Measurements from ENCODE around the gene CUEDC2.
"Not testable (repeated sequence)": the region's sequence is repeated elsewhere in the genome, so short reads cannot be mapped to it uniquely, and the experiment has no call there.

CUEDC2 gene

GRCh38 chr10:102454662-102455487, 22.5 kb upstream of the CUEDC2 start:
- DNase-seq = not testable (repeated sequence)

GRCh38 chr10:102453502-102453901, 21.1 kb upstream of the CUEDC2 start:
- DNase-seq = no peak

GRCh38 chr10:102452672-102453340, 20.4 kb upstream of the CUEDC2 start:
- DNase-seq = no peak

GRCh38 chr10:102451105-102451969, 19.0 kb upstream of the CUEDC2 start, which contains the start of gene C10orf95:
Gene C10orf95, minus strand, starts transcription at chr10:102451543. Its CDS starts 450 bp downstream, at chr10:102451093.
- no peak for DNase-seq

DNA sequence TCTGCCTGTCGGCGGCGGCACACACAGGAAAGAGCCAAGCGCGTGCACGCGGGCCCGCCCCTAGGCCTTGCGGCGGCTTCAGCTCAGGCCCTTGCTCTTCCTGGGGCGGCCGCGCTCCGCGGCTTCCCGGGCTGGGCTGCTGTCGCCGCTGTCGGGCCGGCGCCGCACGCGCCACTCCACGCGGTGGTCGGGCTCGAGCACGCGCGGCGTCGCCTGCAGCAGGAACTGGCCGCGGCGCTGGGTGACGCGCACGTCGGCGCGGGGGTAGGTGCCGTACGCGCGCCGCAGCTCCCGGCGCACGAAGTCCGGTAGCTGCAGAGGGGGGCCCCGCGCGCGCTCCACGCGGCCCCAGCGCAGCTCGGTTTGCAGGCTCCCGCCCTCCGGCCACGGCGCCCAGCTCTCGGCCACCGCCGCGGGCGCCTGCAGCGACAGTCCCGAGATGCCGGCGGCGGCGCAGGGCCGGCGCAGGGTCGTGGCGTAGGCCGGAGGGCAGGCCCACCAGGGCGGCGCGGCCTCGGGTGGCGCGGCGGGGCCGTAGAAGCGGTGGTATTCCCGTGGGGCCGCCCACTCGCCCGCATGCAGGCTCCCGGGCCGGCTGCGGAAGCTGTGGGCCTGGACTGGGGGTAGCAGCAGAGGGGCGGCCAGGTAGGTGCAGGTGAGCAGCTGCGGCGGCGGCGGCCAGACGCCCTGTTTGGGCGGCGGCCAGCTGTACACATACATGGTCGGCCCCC, 18.2 kb upstream of the CUEDC2 start:
- peak; percentile 77 for DNase-seq

GRCh38 chr10:102450124-102450373, 17.7 kb upstream of the CUEDC2 start:
- no peak for DNase-seq

- DNase-seq = peak; percentile 80
Observed at GRCh38 chr10:102449321-102450123, 17.1 kb upstream of the CUEDC2 start.

GRCh38 chr10:102444851-102445250, 12.5 kb upstream of the CUEDC2 start:
- no peak for DNase-seq

DNA sequence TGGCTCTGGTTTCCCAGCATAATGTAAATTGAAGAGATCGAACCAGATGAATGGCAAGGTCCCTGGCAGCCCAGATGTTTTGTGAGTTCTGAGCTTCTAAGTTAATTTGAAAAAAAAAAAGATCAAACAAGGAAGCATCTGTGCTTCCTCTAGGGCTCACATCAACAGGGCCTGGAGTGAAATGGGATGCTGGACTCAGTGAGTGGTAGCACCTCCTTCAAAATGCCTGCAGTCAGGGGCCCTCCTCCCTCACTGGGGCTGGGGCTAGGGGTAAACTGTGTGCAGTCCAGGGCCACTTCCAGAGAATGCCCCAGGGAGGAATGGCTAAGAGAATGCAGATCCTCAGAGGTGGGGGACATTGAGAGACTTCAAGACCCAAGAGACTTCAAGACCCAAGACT, 6.0 kb upstream of the CUEDC2 start:
- DNase-seq = peak; percentile 4

GRCh38 chr10:102437515-102437914, 5.1 kb upstream of the CUEDC2 start:
- no peak for DNase-seq

- no peak for DNase-seq
Observed at GRCh38 chr10:102436312-102436711, 3.9 kb upstream of the CUEDC2 start.

DNA sequence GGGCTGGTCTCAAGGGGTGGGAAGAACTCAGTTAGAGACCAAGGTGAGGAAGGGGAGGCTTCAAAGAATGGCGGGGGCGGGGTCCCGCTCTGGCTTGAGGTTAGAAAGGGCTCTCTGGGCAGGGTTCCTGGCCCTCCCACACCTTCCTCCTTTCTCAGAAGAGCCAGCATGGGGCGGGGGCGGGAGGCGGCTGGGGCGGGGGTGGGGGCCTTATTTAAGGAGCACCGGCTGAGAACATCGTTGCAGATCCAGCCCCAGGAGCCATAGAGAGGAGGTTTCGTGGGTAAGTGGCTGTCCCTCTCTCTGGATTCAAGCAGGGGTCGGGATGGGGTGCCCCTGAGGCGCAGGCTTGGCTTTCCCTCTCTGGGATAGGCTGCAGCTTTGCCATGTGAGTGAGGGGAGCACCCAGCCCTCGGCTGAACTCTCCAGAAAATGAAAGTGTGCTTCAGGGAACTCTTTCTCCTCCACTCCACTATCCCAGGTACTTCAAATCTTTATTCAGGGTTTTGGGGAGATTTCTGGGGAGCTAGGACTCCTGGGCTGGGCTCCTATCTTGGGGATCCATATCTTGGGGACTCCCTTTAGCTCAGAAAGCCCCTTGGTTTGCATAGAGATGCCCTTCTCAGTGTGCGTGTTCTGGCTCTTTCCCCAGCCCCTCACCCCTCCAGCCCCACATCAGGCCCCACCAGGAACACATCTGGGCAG, 3.3 kb upstream of the CUEDC2 start:
- no peak for DNase-seq

GRCh38 chr10:102435133-102435497, 2.7 kb upstream of the CUEDC2 start:
- DNase-seq = no peak

DNA sequence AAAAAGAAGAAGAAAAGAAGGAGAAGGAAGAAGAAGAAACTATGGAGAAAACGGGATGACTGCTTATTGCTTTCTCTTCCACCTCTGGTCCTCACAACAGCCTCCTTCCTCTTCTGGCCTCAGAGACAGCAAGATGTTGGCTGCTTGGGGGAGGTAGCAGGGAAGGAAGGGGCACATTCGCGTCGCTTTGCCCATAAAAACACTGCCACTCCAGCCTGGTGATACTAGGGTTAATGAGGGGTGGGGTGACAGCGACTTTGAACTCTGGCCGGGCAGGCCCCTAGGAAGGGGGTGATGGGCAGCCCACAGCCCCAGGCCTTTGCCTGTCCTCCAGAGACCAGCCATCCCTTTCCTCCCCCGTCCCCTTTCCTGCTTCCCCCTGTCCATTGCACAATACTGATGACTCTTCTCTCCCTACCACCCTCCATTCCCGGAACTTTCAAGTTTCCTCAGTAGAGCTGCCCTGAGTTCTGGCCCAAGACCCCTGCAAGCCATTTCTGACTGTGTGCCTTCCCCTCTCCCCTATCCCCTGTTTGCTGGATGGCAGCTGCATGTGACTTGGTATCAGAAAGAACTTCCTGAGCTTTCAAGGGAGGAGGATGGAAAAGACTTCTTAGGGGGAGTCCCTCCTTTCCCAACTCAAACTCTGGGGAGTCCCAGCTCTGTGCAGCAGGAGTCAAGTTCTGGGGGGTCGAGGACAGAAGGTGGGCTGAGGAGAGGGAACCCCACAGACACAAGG, 2.2 kb upstream of the CUEDC2 start:
- DNase-seq = no peak

DNA sequence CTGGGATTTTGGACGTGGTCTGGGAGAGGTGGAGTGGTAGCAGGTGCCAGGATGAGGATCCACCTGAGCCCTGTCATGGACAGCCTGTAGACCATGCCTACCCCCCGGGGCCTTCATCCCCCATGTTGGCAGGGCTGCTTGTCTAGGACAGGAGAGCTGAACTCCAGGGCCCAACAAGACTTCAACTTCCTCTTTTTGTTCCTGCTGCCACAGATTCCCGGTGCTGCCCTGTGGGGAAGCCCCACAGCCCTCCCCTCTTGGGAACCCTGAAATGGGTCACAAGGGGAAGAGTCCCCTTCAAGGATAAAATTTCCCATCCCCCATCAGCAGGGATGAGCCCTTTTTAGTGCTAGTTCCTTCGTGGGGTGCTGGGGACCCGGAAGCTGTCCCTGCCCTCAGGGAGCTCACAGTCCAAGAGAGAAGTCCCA, 1.3 kb upstream of the CUEDC2 start:
- DNase-seq = no peak

DNA sequence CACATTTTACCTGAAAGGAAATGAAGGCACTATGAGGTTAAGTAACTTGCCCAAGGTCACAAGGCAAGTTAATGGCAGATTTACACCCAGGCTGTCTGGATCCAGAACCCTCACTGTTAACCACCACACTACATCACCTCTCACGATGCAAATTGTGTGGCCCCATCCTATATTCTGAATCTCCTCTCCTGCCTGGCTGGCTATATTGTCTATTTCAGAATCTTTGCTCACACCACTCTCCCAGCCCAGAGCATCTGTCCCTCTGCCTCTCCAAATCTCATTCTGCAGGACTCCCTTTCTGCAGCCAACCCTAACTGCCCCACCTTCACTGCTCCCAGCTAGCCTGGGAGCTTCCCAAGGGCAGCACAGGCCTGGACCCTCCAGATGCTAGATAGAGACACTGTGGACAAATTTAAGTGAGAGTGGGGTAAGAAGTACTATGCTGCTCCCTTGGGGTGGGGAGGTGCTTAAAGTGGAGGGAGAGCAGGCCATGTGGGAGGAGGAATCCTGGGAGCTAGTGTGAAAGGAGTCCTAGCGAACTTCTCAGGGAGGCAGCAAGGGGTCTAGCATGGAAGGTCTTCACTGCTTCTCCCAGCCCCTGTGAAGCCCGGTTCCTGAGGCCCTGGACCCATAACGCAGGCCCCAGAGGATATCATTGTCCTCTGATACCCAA, 786 bp downstream of the CUEDC2 start:
- peak; percentile 55 for DNase-seq

- no peak for DNase-seq
Observed at GRCh38 chr10:102429468-102429867, 2.9 kb downstream of the CUEDC2 start.

- no peak for DNase-seq
Observed at GRCh38 chr10:102426803-102427287, 5.5 kb downstream of the CUEDC2 start.

DNA sequence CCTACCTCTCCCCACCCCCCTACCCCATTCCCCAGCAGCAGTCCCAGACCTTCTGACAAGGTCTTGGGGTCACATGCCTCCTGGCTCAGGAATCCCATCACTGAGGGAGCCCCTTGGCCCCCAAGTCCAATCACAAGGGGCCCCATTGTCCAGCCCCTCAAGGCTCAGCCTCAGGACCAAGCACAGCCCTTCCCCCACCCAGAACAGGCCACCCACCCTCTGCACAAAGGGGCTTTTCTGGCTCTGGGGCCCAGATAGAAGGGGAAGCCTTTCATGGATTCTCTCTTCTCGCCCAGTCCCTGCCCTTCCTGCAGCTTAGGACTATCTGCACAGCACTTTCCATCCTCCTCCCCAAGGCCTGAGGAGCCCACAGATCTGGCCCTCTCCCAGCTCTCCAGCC, 6.9 kb downstream of the CUEDC2 start:
- DNase-seq = no peak

GRCh38 chr10:102424916-102425315, 7.5 kb downstream of the CUEDC2 start:
- DNase-seq = no peak

All from NCI-H2171 treated with DMSO at 0.1 percent for 48 hours (cell line).